GM19043 (cell line): ENCODE measurements around the gene POLDIP2.
"Not testable (repeated sequence)": the region's sequence is repeated elsewhere in the genome, so short reads cannot be mapped to it uniquely, and the experiment has no call there.

Experiments
- ATAC-seq: cut with Tn5 transposase; IDR thresholded peaks from one replicate; pipeline ENCODE4 v1.9.1; 2021; ENCODE audit warnings: low read depth; ENCODE audit not compliant: unreplicated experiment

The POLDIP2 gene

GRCh38 chr17:28338769-28339212, 18.5 kb downstream of the POLDIP2 start:
- not testable (repeated sequence) for ATAC-seq

GRCh38 chr17:28338056-28338768, 19.1 kb downstream of the POLDIP2 start:
- no peak for ATAC-seq

- ATAC-seq, result no peak
These were observed 21.1 kb downstream of the POLDIP2 start for GRCh38 chr17:28335959-28336871.

GRCh38 chr17:28335201-28335958, 21.9 kb downstream of the POLDIP2 start, which contains the start of the genes IFT20 and TNFAIP1:
TSS of gene IFT20 (minus strand) at chr17:28335472. CDS start at chr17:28331985, 3,487 bp downstream.
TSS of gene TNFAIP1 (plus strand) at chr17:28335761. CDS start at chr17:28339522, 3,761 bp downstream.
- ATAC-seq, result peak; percentile 95

GRCh38 chr17:28334666-28335200, 22.6 kb downstream of the POLDIP2 start:
- ATAC-seq, result no peak

GRCh38 chr17:28334171-28334570, 23.2 kb downstream of the POLDIP2 start:
- no peak for ATAC-seq

GRCh38 chr17:28333083-28333746, 24.1 kb downstream of the POLDIP2 start:
- ATAC-seq, result no peak

GRCh38 chr17:28331891-28332420, 25.4 kb downstream of the POLDIP2 start:
- ATAC-seq, result no peak

- no peak for ATAC-seq
These were observed 26.7 kb downstream of the POLDIP2 start for GRCh38 chr17:28330671-28331070.

GRCh38 chr17:28328325-28328724, 29.0 kb downstream of the POLDIP2 start:
- ATAC-seq, result no peak

GRCh38 chr17:28327709-28328108, 29.6 kb downstream of the POLDIP2 start:
- no peak for ATAC-seq

- no peak for ATAC-seq
These were observed 30.2 kb downstream of the POLDIP2 start for GRCh38 chr17:28327031-28327607.

- no peak for ATAC-seq
These were observed 31.2 kb downstream of the POLDIP2 start for GRCh38 chr17:28326114-28326513.

GRCh38 chr17:28325211-28325610, 32.1 kb downstream of the POLDIP2 start:
- ATAC-seq, result no peak

- ATAC-seq, result no peak
These were observed 32.5 kb downstream of the POLDIP2 start for GRCh38 chr17:28324781-28325180.

GRCh38 chr17:28324267-28324745, 33.0 kb downstream of the POLDIP2 start:
- ATAC-seq, result no peak

- no peak for ATAC-seq
These were observed 36.9 kb downstream of the POLDIP2 start for GRCh38 chr17:28320215-28321061.

GRCh38 chr17:28319598-28319935, 37.8 kb downstream of the POLDIP2 start:
- ATAC-seq, result no peak
